ENCODE measurements around the gene TERC.

Gene TERC

GRCh38 chr3:169764882-169765612, at the start of gene TERC:
TSS of gene TERC (minus strand) at chr3:169765060.
- peak; percentile 95 for DNase-seq (ENCODE audit: low read depth)

- DNase-seq (ENCODE audit: low read depth), result no peak
Observed at GRCh38 chr3:169813757-169814517, 49.1 kb upstream of the TERC start.

- no peak for DNase-seq (ENCODE audit: low read depth)
Observed at GRCh38 chr3:169813278-169813677, 48.4 kb upstream of the TERC start.

GRCh38 chr3:169812332-169813235, 47.7 kb upstream of the TERC start, which contains the start of the genes LRRC34 and LRRIQ4:
TSS of gene LRRC34 (minus strand) at chr3:169812904. CDS start at chr3:169812548, 356 bp downstream.
TSS of gene LRRIQ4 (plus strand) at chr3:169812870. CDS start at chr3:169821922, 9,052 bp downstream.
- peak; percentile 78 for DNase-seq (ENCODE audit: low read depth)

- DNase-seq (ENCODE audit: low read depth), result peak; percentile 66
Observed at GRCh38 chr3:169811631-169812331, 46.9 kb upstream of the TERC start.

GRCh38 chr3:169809230-169809795, 44.5 kb upstream of the TERC start:
- no peak for DNase-seq (ENCODE audit: low read depth)

GRCh38 chr3:169804681-169805080, 39.8 kb upstream of the TERC start:
- no peak for DNase-seq (ENCODE audit: low read depth)

DNA sequence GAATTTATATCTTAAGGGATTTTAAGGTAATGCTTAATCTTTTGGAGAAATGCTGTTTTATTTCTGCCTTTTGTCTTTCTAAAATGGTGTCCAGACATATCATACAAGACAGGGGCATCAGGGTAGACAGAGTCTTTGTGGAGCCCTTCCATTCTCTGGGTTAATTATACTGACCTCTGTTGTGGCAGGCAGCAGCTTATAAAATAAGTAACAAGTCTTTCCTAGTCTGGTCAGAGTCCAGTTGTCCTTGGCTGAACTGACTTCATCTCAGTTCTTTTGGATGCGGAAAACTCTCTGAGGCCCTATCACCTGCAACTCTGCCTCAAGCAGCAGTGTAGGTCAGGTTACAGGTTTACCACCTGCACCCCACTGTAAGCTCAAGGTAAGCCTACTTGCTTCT, 27.5 kb upstream of the TERC start:
- no peak for DNase-seq (ENCODE audit: low read depth)

DNA sequence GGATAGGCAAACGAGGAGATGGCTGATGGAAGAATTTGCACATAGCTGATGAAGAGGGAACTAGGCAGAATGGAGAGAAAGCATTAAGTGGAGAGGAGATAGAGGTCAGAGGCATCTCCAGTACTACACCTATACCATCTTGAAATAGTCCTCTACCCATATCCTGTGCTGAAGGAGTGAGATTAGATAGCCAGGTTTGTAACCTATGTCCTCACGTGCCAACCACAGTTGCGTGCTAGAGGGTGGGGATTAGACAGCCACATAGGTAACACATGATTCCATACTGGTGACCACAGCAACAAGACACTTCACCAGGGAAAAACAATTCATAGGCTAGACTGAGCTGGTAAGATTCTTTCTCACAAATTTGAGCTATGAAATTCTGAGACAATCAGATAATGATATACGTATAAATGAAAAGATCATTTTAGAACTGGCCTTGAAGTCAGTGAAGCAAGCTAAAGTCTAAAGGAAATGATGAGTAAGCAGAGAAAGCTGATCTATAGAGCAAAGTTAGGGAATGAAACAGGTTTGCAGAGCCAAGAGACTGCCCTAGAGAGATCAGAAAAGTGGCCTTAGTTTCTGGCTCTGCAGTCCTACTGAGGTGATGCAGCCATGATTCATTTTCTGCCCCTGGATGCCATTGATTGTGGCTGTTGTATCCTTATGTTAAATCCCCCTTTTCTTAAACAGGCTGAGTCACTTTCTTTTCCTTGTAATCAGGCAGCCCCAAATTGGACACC, 26.0 kb upstream of the TERC start:
- peak; percentile 18 for DNase-seq (ENCODE audit: low read depth)

DNA sequence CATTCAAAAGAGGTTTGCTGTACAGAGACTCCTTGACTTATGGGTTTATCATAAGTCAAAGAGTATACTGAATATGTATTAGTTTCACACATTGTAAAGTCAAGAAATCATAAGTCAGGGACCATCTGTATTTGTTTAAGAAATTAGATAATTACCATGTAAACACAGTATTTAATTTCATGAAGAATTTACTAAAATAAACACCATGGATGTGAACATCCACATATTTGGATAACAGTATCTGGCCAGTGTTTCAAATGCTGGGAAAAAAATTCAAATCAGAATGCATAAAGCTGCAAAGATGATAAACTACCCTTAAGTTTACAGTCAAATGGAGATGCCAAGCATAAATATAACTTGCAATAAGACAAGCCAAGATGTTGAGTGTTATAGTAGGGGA, 25.4 kb upstream of the TERC start:
- DNase-seq (ENCODE audit: low read depth), result peak; percentile 47

DNA sequence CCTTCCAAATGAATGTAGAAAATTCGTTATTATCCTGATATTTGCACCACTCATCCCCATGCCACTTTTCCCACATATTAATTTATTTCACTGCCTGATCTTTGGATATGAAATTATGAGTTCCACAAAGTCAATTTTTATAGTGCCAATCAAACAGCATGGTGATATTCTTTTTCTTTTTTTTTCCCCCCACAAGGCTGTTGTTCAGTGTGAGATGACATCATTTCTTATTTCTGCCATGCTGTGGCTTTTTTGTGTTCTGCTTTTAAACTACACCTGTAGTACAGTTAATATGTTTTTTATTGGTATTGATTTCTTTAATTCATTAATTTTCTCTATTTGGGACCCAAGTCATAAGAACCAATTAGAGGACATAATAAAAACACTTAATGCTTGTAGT, 22.9 kb upstream of the TERC start:
- no peak for DNase-seq (ENCODE audit: low read depth)

DNA sequence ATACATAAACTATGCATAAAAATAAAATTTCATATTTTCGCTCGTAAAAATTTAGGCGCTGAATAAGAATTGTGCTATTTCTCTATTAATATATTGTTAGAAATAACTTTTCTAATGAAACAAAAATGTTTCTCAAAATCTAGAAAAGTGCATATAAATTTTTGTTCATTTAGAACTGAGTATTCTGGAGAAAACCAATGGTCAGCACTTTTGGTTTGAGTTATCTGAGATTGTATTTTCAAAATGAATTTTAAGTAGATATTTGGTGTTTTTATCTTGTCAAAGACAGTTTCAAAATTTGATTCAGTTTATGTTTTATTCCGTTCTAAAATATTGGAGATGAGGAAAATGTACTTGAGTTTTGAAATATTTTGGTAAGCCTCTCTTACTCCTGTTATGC, 22.3 kb upstream of the TERC start:
- DNase-seq (ENCODE audit: low read depth), result no peak

DNA sequence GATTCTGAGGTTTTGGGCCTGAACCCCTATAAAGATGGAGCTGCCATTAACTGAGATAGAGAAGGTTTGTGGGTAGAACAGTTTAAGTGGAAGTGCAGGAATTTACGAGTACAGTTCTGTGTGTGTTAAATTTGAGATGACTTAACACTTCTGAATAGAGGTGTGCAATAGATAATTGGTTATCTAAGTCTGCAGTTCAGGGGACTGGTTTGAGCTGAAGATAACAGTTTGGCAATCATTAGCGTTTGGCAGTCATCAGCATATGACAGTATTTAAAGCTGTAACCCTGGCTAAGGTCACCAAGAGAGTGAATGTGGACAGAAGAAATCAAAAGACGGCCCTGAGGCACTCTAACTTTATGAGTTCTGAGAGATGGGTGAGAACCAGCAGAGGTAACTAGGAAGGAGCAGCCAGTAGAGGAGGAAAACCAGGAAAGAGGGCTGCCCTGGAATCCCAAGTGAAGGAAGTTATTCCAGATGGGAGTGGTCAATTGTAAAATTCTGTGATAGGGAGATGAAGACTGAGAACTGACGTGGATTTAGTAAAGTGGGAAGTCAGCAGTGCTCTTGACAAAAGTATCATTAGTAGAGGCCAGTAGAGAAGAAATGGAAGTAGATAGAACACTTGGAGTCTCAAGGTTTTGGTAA, 16.5 kb upstream of the TERC start:
- DNase-seq (ENCODE audit: low read depth), result no peak

GRCh38 chr3:169780742-169781141, 15.9 kb upstream of the TERC start:
- no peak for DNase-seq (ENCODE audit: low read depth)

DNA sequence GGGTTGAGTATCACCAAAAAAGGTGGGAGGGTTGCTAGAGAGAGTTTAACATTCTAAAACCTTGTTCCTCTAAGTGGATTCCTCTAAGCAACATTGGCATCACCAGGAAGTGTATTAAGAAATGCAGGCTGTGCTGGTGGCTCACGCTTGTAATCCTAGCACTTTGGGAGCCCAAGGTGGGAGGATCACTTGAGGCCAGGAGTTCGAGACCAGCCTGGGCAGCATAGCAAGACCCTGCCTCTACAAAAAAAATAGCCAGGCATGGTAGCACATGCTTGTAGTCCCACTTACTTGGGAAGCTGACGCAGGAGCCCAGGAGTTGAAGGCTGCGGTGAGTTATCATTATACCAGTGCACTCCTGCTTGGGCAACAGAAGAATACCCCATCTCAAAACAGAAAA, 13.0 kb upstream of the TERC start:
- DNase-seq (ENCODE audit: low read depth), result no peak

GRCh38 chr3:169774186-169774585, 9.3 kb upstream of the TERC start:
- DNase-seq (ENCODE audit: low read depth), result no peak

GRCh38 chr3:169772897-169773816, 8.3 kb upstream of the TERC start, which contains the start of gene MYNN:
TSS of gene MYNN (plus strand) at chr3:169773396. CDS start at chr3:169774296, 900 bp downstream.
- peak; percentile 85 for DNase-seq (ENCODE audit: low read depth)

DNA sequence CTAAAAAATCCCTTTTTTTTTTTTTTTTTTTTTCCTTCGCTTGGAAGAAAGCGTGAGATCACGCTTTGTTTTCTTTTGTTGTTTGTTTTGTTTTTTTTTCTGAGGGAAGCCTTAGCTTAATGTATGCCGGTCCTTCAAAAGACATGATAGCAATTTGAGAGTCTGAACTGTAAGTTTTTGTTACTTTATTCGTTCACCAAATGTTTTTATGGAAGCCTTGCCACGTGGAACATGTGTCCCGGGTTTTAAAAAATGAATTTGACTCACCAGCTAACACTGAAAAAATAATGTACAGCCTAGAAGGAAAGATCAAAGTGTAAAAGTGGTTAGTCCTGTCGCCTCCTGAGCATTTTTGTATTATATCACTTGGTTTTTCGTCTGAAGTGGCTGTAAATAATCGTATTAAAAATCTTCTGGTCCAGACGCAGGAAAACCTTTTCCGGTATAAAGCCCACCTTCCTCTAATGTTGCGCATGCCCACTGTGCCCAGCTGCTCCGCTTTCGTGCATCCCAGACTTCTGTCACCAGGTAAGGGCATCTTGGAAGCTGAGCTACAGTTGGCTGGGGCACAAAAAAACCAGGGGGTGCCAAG, 7.5 kb upstream of the TERC start:
- peak; percentile 69 for DNase-seq (ENCODE audit: low read depth)
